Stimulated activated CD4-positive, alpha-beta T cell treated with anti-CD3 and anti-CD28 coated beads, Interleukin-12 subunit alpha, Interleukin-12 subunit beta, amount 100 ng/mL, for 4 hours (primary cell): Measurements from ENCODE around the gene DST.

ENCODE experiments used
- DNase-seq: peaks from one replicate; pipeline ENCODE4 v3.0.0-alpha.2; 2020

Gene DST

DNA sequence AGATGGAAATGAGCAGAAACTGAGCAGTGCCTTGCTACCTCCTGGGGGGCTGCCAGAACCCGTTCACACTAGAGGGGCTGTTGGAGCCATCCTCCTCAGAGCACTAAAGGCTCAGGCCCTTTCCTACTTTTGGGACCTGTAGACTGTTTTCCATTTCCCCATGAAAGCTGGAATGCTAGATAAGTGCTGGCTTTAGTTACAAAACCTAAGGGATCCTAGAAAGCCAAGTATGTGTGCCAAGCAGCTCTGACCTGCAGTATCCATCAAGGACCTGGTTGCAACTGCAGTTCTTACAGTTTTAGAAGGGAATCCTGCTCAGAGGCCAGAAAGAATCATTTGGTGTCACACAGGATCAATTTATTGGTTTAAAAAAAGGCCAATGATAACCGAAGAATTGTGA lies 218.6 kb downstream of the DST start:
- no peak for DNase-seq

DNA sequence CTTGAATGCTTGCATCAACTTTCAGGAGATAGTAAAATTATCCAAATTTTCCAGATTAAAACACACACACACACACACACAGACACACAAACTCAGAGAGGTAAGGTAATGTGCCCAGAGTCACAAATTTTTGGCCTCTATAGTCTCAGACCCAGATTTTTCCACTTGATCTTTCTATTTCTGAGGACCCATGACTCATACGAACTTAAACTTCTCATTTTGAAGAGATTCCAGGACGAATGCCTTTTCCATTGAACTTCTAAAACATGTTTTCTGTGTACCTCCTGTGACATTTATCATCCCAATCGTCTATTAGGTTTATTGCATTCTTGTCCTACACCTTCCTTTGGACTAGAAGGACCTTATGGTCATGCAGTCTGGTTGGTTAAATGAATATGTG lies 222.4 kb downstream of the DST start:
- no peak for DNase-seq

DNA sequence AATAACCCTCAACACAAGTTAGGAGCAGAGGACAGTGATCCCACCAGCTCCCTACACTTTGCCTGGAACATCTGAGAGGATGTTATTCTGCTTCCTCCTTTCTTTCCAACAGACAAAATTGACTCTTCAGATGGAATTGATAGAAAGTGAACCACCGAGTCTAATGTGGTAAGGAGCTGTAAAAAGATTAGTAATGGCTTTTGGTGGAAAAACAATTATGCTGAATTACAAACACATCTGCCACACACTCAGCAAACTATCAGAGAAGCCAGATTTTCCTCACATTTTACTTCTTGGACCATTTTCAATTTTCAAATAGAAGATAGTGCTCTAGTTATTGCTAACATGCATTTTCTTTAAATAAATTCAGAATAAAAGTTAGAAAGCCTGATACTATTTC lies 223.5 kb downstream of the DST start:
- no peak for DNase-seq

DNA sequence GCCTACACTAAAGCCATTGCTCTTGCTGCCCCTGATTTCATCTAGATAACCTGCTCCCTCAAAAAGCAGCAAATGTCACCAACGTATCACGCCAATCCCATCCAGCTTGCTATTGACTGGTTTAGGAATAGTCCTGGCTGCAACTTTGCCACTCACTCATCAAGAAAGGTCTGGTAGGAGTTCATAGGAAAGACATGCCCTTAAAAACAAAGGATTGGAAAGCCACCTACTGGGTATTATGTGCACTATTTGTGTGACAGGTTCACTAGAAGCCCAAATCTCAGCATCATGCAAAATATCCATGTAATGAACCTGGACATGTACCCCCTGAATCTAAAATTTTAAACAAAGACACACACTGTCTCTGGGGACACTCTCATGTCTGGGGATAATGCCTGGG lies 224.9 kb downstream of the DST start:
- no peak for DNase-seq

DNA sequence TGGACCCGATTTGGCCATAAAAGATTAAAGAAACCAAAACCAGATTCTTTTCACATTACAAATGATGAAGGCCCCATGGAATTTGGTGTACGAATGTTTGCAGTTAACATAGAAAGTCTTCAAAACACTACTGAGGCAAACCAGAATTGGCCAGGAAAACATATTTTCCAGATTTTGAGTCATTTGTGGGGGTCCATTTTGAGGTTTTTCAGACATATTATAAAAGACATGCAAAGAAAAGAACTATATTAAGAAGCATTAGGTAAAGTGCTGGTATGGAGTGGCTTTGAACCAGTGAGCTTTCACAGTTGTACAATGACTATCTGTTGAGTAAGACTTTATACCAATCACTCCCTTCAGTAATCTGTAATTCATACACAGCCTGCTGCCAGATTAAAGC lies 226.4 kb downstream of the DST start:
- no peak for DNase-seq

DNA sequence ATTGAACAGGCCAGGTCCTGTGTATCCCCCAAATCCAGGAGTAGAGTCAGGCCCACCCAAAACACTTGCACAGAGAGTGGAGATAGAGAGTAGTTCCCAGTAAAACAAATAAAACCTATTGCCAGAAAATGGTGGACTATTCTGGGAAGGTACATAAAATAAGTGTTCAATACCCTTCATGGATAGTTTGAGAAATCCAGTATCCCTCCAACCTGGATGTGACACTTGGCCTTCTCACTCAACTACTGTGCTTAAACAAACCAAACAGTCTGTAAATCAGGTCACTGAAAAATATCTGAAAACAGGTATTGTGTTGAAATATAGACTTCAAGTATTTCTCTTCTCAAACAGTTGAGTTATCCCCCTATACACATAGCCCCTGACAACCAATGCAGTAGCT lies 233.7 kb downstream of the DST start:
- DNase-seq: no peak
